IPS-NIHi11 (cell line): ENCODE results near the gene RGN.
"Not testable (repeated sequence)": the region's sequence is repeated elsewhere in the genome, so short reads cannot be mapped to it uniquely, and the experiment has no call there.

Experiments
- DNase-seq: peaks from one replicate; pipeline ENCODE4 v3.0.0; 2012; ENCODE audit warnings: mixed read lengths, low spot score

Gene RGN

GRCh38 chrX:47124466-47124865 lies 46.2 kb downstream of the RGN start:
- not testable (repeated sequence) for DNase-seq

DNA sequence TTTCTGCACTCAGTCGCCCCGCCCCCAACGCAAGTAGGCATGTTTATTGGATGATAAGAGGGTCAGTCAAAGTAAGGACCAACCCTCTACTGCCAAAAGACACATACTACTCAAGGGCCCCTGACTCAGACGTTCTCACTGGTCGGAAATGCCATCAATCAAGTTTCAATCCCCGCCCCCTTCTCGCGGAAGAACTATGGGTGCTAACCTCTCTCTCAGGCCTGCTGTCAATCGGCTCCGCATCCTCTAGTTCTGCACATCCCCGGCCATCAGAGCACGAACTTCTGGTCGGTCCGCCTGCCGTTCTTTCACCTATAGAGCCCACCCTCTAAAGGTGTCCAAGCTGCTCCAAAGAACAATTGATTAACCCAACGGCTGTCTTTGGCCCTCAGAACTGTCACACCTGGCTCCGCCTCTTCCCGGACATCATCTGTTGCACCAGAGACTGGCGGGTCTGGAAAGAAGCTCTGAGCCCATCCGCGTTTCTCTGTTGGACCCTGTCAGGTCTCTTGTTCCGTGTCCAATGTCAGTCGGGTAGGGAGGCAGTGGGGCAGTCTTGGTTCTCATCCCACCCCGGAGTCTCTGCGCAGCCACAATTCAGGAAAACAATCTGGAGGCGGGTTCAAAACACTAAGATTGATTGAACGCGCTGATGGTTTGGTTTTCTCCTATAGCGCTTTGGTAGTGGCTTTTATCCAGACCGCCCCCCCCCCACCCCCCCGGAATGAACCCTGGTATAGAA lies 51.1 kb downstream of the RGN start:
- DNase-seq, result peak; percentile 87

GRCh38 chrX:47129899-47130358 lies 51.7 kb downstream of the RGN start:
- DNase-seq, result no peak

DNA sequence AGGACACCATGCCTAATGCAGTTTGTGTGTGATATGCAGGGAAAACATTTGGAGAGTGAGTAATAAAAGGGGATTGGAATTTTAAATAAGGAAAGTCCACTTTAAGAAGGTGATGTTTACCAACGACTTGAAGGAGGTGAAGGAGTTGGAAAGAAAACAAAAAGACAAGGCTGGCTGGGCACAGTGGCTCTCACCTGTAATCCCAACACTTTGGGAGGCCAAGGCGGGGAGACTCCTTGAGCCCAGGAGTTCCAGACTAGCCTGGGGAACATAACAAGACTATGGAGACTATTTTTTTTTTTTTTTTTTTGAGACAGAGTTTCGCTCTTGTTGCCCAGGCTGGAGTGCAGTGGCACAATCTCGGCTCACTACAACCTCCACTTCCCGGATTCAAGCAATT lies 55.2 kb downstream of the RGN start:
- DNase-seq, result no peak

DNA sequence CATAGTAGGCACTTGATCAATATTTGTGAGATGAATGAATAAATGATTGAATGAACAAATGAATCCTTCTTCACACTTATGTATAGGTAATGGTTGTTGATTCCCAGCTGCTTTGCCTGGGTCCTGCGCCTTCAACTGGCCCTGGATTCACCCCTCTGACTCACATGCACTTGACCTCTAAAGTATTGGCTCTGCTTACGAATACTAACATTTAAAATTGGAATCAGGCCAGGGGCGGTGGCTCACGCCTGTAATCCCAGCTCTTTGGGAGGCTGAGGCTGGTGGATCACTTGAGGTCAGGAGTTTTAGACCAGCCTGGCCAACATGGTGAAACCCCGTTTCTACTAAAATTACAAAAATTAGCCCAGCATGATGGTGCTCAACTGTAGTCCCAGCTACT lies 57.4 kb downstream of the RGN start:
- DNase-seq, result not testable (repeated sequence)

- no peak for DNase-seq
Observed at GRCh38 chrX:47138171-47138570, 59.9 kb downstream of the RGN start.
